Stimulated activated CD8-positive, alpha-beta memory T cell treated with anti-CD3 and anti-CD28 coated beads, Interleukin-2, amount 100 ng/mL, for 48 hours (primary cell): ENCODE measurements around the gene FBXW11.
"Not testable (repeated sequence)": the region's sequence is repeated elsewhere in the genome, so short reads cannot be mapped to it uniquely, and the experiment has no call there.

Experiments used
- DNase-seq, 2 donors: peaks; one replicate each; pipeline ENCODE4 v3.0.0-alpha.2; 2020; ENCODE audit warnings: low read depth in 2 of 2

Gene FBXW11

DNA sequence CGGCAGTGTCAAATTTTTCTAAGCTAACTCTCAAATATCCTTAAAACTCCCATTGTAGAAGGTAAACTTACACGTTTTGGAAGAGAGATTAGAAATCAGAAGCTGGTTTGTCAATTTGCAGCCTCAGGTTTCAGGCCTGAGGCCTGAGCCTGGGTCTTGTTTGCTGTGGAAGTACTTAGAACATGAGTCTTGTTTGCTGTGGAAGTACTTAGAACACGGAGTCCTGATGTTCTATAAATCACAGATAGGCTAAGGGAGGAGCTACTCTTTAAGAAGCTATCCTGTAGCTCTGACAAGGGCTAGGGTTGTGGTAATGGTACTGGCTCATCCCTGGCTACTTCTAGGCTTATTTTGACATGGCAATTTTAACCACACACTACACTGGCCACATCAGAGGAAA, 97.8 kb downstream of the FBXW11 start:
- DNase-seq: no peak

DNA sequence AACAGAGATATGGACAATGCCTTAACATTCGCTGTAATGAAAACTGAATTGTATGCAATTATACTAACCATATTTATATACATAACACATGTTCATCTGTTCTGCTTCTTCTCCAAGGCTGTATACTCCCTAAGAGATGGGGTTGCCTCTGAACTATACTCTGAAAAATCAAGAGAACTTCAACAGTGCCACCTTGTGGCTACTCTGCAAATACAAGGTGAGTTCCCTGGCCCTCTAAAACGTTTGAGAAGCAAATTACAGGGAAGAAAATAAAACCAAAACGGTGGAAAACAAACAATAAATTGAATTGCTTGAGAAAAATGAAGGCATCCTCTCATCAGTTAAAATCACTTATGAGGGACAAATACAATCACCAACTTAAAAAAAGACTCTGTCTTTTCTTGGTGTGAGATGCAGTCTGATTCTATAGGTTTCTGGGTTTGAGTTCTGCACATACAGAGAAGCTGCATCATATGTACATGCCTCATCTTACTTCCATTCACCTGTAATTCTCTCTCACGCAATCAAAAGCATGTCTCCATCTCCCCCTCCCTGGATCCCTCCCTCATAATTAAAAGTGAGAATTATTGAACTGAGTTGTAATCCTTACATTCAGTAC, 98.6 kb downstream of the FBXW11 start:
- DNase-seq: no peak

DNA sequence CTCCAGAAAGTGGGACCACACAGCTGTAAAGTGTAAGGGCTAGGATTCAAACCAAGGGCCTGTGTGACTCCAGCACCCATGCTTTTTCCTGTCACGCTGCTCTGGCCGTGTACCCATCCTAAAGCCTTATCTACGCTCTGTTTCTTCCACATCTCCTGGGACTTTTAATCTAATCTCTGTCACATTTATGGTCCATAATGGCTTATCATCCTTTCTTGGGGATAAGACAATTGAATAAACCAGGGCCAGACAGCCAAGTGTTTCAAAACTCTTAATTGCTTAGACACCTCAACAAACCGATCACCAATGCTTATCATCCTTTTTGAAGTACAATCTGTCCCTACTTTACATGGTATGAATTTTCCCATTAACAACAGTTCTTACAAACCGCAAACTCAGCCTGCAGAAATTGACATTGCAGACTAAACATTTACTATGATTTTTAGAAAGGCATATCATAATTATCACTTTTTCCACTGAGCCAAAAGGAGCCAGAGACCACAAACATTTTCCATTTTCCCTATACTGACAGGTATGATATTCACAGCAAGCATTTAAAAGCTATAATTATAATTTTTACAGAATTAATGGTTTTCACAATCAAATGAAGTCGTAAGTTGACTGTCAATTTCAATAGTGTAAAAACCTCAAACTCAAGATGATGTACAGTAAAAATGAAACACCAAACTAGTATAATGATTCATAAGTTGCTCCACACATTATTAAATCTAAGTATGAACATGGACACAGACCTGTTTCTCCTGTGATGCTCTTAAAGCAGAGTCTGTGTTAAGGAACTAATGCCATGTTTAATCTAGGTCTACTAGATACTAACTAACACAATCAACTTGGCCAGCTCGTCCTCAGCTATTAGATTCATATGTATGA, 99.5 kb downstream of the FBXW11 start:
- no peak for DNase-seq

DNA sequence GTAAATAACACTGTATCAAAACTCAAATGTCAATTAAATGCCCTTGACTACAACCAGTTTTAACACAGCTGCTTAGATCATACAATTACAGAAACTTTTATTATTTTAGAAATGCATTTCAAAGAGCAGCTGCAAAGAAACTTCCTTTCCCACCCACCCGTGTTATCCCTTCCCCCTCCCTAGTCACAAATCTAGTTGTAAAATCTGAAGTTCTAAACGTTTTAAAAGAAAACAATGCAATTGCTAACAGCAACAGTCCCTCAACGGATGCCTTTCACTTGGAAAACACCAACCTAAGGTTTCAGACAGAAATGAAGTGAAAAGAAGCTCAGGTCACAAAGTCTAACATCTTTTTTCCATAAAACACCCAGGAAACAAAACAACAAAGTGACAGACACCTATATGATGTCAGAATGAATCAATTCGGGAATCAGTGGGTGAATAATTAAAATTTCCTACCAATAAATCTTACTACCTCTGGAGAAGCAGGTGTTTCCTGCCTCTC, 100.3 kb downstream of the FBXW11 start:
- DNase-seq: no peak

DNA sequence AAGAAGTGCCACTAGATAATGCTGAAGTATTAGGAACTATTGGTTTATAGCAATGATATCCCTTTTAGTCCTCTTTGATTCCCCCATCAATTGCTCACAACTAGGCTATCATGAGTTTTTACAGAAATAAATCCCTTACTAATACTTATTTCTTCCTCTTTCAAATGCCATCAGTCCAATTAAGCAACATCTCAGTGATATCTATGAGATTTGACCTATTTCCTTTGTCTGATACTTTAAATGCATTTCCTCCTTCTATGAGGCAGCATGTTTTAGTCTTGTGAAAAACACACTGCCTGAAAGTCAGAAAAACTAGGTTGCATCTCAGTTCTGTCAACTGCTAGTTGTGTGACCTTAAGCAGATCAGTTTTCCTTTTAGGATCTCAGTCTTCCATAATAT, 101.6 kb downstream of the FBXW11 start:
- no peak for DNase-seq

DNA sequence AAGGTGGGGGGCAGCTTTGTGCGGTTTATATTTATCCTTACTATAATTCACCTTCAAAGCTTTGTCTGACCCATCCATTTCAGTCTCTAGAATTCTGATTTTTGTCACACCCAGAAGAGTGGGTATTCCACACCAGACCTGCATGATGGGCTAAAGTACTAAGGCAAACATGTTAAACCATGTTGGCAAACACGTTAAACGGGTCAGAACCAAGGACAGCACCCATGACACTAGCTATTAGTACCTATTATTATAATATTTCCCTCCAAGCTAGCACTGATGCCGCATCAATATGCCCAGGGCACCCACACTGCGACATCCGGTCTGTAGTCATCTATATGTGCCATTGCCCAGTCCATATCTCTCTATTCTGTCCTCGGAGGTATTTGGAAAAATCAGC, 104.7 kb downstream of the FBXW11 start:
- DNase-seq: no peak

DNA sequence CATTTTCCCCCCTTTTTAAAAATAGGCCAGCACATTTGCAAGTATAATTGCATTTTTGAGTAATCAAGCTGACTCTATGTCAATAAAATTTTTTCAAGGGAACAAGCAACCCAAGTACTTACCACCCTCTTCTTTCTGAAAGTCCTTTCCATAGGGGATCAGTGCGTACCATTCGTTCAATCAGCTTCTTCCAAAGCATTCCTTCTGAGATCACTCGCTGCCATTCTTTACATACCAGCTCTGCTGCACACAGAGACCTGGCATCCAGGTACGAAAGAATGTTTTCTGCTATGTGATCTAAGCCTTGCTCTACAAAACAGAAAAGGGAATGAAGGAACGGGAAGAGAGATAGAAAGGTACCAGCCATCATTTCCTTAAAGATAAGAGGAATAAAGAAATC, 106.6 kb downstream of the FBXW11 start:
- DNase-seq: no peak

DNA sequence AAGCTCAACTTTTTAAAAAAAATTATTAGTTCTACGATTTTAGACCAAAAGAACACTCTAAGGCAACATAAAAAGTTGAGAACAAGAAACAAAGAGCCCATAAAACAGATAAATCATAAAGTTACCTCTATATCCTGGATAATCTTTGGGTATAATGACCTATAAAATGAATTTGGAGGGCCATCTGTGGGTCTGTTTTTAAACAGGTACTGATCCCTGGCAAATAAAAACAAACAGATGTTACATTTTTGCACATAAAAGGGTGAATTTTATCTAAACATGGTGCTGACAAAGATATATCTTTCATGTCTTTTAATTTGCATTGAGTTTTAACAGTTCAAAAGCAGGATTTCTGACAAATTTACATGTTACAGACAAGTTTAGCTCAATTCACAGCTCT, 107.6 kb downstream of the FBXW11 start:
- DNase-seq: no peak

DNA sequence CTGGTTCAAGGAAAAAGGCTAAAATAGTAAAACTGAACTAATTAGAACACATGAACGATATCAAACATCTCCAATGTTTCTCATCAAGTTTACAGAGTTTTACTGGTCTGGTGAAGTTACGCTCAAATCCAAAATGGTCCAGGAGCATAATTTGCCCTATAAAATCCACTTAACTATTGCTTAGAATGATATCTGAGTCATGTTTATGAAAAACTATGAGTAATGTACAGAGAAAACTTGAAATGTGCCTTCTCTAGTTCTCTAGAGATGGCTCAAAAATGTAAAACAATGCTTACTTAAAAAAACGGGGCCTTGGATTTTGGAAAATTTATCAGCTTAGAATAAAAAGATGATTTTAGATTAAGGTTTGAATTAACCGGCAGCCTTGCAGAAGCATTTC, 108.1 kb downstream of the FBXW11 start:
- DNase-seq: no peak

DNA sequence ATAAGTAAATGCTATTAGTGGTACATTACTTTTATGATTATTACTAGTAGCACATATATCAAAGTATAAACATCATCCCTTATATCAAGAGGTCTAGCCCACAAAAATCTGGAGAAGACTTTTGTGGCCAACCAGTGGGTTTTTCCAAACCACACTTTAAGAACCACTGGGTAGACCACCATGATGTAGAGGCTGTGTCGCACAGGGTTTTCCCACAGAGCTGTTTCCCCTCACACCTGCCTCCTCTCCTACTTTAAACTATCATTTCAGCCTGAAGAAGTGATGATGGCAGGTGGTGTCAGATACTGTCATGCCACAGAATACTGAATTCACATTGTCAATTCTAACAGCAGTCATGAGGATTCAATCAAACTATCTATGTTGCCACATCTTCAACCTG, 109.2 kb downstream of the FBXW11 start:
- no peak for DNase-seq

DNA sequence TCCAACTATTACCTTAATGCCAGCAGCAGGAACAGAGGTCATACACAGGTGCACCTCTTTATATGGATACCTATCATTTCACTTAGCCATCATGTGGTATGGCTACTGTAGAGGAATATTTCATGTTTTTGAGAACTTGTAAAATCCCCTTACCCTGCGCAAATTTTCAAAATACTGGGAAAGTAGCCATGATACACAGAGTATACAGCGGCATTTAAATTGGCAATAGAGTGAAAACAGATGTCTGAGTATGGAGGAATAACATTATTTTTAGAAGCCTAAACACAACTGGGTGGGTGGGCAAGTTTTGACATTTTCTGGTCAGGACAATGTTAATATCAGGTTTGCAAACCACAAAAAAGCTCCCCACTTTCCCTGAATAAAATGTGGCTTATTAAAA, 111.4 kb downstream of the FBXW11 start:
- DNase-seq: no peak

DNA sequence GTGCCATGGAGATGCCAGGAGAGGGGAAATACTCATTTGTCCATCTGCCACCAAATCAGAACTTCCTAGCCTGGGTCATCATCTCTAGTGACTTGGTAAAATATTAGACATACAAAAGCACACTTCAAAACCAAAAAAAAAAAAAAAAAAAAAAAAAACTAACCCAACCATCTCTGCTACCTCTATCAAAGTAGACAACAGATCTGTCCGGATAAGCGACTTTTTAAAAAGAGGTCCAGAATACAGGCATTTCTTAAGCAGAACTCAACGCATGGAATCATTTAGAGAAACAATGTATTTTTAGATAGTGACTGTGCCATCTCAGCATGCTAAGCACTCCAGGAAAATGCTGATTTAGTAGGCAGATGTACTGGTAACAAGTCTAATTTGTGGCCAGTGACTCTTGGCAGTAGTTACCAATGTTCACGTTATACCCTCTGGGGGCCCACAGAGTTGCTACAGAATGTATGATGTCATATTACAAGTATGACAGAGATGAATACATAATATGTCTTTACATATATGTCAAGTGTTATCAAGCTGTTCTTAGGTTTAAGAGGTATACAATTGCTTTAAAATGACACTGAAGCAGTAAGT, 113.0 kb downstream of the FBXW11 start:
- DNase-seq: no peak

DNA sequence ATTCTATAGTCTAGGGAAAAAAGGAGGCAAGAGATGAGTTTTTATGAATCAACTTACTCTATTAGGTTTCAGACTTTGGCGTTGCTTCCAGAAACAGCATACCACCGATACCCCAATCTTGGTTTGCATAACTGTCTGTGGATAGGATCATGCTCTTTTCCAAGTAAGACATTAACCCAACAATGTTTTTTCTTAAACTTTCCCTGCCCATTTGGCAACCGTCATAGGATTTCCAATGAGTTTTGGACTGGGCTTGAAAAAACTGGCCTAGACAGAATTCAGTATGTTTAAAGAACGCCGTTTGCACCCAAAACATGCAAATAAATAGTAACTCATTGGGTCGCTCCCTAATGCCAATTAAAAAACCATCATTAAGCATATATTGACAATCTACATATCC, 114.8 kb downstream of the FBXW11 start:
- DNase-seq: no peak

DNA sequence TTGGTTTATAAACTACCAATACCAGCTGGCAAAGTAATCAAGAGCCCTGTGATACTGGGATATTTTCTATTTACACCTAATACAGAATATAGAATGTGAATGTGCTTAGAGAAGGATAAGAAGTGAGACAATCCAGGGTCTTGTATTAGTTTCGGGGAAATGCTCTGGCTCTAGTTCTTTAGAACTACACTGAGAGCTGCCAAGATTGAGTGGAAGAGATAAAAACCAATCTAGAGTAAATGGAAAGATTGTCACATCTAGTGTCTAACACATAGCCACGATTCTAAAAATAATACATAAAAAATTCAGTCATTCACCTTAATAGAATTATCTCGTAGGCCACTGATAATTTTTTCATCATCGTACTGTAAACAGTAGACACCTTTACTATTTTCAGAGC, 115.3 kb downstream of the FBXW11 start:
- DNase-seq: no peak

DNA sequence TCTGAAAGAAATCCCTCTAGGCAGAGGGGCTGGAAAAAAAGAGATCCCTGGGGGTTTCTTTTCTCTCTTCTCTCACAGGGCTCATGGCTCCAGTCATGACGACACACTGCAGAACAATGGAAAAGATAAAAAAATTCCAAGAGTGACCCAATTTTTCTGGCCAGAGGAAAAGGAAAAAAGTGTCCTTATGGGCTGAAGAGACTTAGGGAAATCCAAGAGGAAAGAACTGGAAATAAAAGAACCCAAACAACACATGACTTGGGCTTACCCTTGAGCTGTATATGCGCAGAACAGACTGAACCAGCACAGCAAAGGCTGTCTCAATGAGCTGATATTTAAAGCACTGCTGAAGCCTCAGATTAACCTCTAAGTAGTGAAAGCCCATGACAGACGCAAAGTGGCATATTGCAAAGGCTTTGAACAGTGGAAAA, 118.4 kb downstream of the FBXW11 start:
- DNase-seq: no peak

DNA sequence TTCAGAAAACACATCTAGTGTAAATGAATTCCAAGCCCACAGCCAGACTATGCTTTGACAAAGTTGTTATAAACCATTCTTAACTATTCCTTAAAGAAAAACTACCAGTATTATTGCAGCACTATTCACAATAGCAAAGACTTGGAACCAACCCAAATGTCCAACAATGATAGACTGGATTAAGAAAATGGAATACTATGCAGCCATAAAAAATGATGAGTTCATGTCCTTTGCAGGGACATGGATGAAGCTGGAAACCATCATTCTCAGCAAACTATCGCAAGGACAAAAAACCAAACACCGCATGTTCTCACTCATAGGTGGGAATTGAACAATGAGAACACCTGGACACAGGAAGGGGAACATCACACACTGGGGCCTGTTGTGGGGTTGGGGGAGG, 120.4 kb downstream of the FBXW11 start:
- DNase-seq: not testable (repeated sequence)

DNA sequence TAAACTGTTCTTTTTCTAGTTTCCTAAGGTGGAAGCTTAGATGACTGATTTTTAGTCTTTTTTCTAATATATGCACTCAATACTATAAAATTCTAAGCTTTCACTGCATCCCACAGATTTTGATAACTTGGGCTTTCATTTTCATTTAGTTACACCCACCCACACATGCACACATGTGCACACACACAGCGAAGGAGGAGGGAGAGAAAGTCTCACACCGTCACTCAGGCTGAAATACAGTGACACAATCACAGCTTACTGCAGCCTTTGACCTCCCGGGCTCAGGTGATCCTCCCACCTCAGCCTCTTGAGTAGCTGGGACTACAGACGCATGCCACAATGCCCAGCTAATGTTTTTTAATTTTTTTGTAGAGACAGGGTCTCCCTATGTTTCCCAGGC, 124.3 kb downstream of the FBXW11 start:
- DNase-seq: no peak

DNA sequence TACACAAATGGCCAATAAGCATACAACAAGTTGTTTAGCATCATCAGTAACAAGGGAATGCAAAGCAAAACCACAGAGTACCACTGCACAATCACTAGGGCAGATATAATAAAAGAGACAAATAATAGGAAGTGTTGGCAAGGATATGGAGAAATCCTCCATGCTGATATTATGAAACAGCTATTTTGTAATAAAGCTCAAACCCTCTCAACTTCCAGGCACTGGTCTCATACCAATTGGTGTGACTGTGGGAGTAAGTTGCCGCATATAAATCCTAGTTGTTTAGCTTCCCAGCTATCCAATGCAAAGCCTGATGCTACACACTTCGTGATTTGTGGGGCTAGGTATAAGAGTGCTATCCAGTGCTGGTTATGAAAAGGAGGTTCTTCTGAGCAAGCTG, 132.2 kb downstream of the FBXW11 start:
- no peak for DNase-seq

DNA sequence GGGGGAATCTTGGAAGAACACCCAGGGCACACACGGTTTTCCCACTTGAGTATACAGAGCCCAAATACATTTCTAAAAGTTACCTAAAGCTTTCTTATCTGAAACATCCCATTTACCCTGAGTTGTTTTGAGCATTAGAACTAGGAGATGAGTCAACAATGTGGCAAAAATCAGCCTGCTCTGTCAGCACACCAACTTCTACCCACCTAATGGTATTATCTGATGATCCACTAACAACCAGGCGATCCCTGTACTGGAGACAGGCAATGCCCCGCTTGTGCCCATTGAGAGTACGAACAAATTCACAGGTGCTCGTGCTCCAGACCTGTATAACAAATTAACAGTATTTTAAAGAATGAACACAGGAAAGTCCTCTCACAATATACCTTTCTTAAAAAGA, 133.8 kb downstream of the FBXW11 start:
- no peak for DNase-seq

DNA sequence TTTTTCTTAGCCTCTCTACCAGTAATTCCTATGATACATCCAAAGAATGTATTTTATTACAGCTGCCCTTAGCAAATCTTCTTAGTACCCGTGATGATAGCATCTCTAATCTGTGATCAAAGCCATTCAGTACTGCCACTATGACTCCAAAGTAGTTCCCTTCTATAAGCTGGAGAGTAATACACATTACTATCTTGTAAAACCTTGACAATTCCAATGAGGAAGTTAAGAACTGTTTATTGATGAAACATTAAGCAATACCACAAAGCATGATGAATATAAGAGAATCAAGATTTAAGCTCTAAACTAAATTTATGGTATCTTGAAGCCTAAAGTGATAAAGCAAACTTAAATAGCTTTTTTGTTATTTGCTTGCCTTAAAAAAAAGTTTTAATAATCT, 134.7 kb downstream of the FBXW11 start:
- no peak for DNase-seq

DNA sequence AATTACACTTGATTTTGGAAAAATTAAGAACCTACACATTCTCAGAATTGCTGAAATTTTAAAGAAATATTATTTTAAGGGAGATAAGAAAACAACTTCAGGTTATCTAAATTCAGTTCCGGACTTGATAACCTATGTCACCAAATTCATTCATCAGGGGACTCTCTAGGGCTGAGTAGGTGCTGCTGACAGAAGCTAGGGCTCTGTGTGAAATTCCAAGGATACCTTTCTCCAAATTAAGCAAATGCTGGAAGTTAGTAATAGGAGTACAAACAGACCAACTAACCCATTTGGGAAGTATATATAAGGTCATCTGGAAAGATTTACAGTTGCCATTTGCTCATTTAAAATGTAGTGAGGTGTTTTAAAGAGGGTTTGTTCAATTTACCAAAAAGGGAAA, 136.5 kb downstream of the FBXW11 start:
- no peak for DNase-seq

DNA sequence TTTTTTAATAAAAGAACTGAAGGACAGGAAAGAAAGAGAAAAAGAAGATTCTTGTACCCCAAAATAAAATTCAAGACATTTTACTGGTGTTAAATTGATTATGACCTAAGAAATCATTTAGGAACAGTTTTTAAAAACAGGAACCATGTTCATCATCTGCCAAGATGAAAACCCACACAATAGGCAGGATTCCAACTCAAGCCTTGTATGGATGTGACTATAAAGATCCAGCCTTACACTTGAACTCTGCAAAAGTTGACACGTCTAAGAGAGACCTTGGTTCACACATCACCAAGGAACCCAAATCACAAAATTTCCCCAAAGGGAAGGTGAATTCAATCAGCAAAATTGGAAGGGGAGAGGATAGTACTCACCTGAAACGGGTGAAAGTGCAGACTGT, 138.2 kb downstream of the FBXW11 start:
- no peak for DNase-seq

DNA sequence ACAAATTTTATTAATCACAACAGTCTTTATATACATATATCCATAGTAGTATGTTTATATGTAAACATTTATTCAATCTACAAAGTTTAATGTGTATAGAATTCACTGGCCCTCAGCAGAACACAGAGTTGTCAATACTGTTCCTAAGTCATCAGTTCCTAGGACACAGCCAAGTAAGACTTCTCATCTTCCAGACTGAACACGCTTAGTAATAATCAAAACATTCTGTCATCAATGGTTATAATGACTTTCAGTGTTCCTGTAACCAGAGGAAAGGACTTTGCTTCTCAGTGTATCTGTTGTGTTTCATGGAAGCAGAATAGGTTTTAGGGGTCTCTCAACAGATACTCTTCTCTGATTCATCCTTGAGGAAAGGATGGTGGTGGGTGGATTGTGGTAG, 138.7 kb downstream of the FBXW11 start:
- DNase-seq: no peak
